ENCODE results near the gene DUXA.
"Not testable (repeated sequence)": the region's sequence is repeated elsewhere in the genome, so short reads cannot be mapped to it uniquely, and the experiment has no call there.

The DUXA gene

DNA sequence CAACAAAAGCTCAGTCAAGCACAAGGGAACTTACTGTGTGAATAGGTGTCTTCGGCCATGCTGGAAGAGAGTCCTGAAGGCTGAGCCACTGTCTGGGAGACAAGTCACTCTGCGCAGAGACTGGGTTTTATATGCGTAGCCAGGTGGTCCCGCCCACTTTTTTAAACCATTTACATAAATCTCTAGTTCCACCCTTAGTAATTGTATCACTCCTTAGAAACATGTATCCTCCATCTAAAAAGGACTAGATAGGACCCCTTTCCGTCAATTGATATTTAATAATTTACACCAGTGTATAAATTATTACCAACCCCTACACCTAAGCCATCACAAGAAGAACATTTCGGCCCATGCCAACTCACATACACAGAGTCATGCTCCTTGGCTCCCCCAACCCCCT is at the start of gene DUXA:
DUXA (minus strand) TSS at position 101 of the 400 bp plus-strand sequence; CDS start at position 59, 42 bp downstream.
- DNase-seq = no peak

GRCh38 chr19:57212109-57212508 is 44.8 kb upstream of the DUXA start:
- DNase-seq = no peak

DNA sequence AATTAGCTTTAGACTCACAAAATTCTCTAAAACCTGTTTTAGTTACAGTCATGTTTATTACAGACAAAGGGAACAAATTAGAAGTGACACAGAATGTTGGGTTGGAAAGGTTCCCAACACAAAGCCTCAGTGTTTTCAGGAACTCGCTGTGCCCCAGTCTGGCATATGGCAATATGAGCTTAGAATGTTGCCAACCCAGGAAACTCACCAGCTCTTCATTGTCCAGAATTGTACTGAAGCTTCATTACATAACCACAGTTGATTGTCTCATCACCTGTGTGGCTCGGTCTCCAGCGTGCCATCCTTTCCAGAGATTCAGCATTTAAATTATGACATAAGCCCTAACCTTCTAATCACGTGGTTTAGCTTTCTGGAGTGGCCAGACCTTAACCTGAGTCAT is 43.1 kb upstream of the DUXA start:
- DNase-seq = no peak

DNA sequence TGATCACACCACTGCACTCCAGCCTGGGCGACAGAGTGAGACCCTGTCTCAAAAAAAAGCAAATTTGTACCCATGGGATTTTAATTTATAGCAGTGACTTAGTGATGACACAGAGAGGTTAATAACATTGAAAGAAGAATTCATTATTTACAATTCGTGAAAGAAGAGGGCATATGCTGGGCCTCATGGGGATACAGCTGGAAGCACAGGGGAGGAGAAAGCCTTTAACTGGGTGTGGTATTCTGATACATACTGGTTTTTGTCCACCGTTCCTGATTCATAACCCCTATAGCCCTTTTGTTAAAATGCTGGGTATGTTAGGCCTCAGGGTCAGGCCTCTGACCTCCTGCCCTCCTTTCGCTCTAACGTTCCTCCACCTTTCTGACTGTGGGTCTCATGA is 34.9 kb upstream of the DUXA start:
- DNase-seq = no peak

GRCh38 chr19:57197874-57198273 is 30.6 kb upstream of the DUXA start:
- DNase-seq = not testable (repeated sequence)

GRCh38 chr19:57192993-57193392 is 25.7 kb upstream of the DUXA start:
- no peak for DNase-seq

DNA sequence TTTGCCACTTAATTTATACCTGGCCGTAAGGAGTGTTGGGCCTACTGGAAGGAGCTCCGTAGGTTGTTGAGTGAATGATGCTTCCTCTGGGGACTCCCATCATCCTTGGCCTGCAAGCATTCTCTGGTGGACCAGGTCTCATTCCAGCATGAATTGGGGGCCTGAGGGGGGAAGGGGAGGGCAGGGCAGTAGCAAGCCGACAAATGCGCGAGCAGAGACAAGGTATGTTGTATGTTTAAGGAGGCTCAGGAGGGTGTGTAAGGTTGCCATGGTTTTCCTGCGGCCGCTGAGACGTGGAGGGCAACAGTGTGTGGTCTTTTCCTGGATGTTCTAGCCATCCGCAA is 24.8 kb upstream of the DUXA start:
- DNase-seq = no peak

DNA sequence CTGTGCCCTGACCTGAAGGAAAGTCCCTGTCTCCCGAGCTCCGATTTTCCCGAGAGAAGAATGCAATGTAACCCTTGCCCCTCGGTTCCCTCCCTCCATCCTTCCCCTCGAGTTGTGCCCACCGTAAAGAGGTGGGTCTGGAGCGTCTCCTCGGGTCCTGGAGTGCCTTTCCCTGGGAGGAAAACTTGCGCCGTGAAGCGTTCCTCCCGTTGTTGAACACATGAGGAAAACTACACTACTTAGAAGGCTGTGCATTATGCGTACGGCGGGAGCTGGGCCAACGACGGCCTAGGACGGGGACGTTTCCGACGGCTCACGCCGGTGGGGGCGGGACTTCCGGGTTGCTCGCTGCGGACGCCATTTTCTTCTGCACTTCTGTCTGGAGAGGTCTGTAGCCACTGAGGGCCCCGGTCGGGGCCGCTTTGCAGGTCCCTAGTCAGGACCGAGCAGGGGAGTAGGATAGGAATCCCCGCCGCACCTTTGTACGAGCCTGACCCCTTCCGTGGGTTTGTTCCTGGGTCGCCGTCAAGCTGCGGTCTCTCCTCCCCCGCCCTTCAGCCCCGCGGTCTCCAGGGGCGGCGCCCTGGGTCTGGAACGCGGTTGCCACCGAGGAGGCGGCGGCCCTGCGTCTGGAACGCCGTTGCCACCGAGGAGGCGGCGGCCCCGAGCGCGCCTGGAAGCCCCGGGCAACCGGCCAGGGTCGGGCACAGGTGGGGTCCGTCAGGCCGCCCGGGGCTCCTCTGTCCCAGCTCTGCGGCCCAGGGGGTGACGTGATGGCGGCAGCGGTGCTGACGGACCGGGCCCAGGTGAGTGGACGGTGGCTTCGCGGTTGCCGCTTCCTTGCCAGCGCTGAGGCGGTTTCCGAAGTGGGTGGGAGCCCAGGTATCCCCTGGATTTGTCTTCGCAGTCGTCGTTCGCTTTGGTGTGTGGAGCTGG is 24.1 kb upstream of the DUXA start, which contains the start of gene ZNF264:
ZNF264 (plus strand) TSS at position 360 of the 936 bp plus-strand sequence; CDS start at position 774, 414 bp downstream.
- DNase-seq = peak; percentile 76

DNA sequence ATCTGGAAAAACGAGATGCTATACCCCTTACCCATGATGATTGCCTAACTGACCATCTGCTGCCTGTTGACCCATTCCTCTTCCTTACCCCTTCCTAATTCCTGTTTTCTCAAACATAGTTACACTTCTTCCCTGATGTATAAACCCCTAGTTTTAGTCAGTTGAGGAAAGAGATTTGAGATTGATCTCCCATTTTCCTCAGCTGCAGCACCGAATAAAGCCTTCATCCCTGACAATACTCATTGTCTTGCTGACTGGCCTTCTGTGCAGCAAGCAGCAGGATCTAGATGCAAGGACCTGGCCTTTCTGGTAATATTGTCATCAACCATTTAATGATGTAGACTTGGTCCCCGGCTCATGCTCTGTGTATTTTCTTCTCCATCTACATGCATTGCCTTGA is 23.0 kb upstream of the DUXA start:
- DNase-seq = no peak

DNA sequence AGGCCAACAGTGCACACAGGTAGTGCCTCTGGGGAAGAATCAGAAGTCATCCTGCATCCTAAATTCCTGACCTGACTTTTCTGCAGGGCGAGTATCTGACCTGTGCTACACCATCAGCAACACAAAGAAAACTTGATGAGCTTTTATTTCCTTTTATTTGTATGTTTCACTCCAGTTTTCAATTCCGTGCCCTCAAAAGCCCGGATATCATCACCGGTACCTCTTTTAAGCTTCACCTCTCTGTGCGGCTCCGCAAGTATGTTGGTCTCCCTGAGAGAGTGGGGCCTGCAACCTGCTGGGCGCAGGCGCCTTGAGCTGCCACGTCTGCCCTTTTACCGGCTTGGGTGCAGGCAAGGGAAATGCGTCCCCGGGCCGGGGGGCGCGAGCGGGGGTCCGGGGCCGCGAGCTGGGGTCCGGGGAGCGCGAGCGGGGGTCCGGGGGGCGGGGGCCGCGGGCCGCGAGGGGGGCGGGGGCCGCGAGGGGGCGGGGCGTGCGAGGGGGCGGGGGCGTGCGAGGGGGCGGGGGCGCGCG is 4.3 kb upstream of the DUXA start:
- DNase-seq = no peak

- no peak for DNase-seq
Measured at GRCh38 chr19:57165846-57166245, 1.4 kb downstream of the DUXA start.

DNA sequence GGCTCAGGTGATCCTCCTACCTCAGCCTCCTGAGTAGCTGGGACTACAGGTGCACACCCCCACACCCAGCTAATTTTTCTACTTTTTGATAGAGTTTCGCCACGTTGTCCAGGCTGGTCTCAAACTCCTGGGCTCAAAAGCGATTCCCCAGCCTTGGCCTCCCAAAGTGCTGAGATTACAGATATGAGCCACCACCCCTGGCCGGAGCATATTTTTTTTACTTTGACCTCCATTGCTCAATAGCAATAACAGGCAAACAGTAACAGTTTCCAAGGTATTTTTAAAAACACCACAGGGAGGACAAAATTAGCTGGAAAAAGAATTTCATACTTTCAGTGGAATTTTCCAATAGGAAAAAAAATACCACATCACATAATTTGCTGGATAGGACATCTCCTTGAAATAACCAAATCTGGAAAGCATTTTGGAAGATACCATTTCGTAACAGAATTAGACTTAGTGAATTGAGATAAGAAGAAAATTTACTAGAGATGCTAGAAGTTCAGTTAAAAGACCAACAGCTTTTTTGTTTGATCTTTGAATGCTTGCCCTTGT is 5.2 kb downstream of the DUXA start:
- DNase-seq = no peak

- DNase-seq = no peak
Measured at GRCh38 chr19:57152921-57153320, 14.4 kb downstream of the DUXA start.

- DNase-seq = no peak
Measured at GRCh38 chr19:57141699-57142098, 25.6 kb downstream of the DUXA start.

DNA sequence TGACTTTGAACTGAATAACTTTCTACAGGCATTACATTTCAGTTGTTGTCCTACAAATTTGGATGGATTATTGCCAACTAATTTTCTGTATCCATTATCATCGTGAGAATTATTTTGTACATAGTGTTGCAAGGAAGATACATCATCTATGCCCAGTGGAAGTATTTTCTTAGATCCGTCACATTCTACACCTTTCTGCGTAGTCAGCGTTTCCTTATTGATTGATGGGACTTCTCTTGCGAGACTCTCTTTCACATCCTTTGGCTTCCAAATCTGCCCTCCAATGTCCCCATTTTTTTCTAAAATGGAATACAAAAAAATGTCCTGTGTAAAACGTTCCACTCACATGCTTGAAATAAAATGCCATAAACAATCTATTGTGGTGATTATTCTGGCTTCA is 31.5 kb downstream of the DUXA start:
- DNase-seq = no peak

- not testable (repeated sequence) for DNase-seq
Measured at GRCh38 chr19:57127403-57127802, 39.9 kb downstream of the DUXA start.

DNA sequence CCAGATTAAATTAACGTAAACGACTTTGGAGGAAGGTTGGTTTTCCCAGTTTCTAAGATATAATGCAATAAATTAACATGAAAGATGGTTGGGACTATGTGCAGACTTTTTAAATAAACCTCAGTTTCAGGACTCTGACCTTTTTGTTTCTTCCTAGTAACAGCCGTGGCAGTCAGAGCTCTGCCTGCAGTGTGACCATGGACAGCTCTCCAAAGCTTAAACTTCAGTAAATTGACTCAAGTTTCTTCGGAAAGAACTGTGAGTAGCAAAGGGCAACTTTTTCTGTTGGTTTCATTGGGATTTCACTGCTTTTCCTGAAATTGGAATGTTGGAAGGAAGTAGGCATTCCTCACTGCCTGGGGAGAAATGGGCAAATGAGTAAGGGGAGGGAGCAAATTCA is 43.4 kb downstream of the DUXA start:
- DNase-seq = no peak

GRCh38 chr19:57118848-57119247 is 48.4 kb downstream of the DUXA start:
- no peak for DNase-seq

DNA sequence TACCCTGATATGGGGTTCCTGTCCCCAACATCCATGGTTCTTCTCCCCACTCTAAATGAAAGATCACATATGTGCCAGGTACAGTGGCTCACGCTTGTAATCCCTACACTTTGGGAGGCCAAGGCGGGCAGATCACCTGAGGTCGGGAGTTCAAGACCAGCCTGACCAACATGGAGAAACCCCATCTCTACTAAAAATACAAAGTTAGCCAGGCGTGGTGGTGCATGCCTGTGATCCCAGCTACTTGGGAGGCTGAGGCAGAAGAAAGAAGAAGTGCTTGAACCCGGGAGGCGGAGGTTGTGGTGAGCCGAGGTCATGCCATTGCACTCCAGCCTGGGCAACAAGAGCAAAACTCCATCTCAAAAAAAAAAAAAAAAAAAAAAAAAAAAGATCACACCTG is 53.8 kb downstream of the DUXA start:
- not testable (repeated sequence) for DNase-seq

DNA sequence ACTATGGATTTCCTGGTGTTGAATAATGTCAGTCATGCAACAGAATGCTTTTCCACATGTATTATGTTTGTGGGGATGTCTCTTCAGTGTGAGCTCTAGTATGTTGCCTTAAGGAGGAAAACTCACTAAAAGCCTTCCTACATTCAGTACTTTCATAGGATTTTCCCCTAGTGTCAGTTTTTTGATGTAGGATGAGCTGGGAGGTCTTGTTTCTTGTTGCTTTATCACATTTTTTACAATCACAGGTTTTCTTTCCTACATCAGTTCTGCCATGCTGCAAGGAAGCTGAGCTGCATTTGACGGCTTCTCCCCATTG is 56.0 kb downstream of the DUXA start:
- no peak for DNase-seq

DNA sequence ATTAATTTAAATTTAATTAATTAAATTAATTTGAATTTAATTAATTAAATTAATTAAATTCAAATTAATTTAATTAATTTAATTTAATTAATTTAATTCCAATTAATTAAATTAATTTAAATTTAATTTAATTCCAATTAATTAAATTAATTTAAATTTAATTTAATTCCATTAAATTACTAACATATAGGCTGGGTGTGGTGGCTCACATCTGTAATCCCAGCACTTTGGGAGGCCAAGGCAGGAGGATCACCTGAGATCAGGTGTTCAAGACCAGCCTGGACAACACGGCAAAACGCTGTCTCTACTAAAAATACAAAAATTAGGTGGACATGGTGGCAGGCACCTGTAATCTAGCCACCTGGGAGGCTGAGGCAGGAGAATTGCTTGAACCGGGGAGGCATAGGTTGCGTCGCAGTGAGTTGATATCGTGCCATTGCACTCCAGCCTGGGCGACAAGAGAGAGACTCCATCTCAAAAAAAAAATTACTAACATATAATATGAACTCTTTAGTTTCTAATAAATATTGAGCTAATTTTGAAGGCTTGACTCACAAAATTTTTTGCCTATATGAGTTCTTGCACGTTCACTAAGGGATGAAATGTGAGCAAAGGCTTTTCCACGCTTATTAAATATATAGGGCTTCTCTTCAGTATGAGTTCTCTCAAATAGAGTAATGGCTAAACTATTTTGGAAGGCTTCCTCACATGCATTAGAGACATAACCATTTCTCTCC is 56.5 kb downstream of the DUXA start:
- DNase-seq = no peak

- no peak for DNase-seq
Measured at GRCh38 chr19:57106722-57107235, 60.5 kb downstream of the DUXA start.

- no peak for DNase-seq
Measured at GRCh38 chr19:57105976-57106721, 61.1 kb downstream of the DUXA start.
